HCT116 (cell line): Measurements from ENCODE around the gene ZNF84. TPM values are rescaled to one million over a fixed set of nuclear protein-coding genes. Genes with fewer than 3 reads are reported as not detected.

Source experiments
- ATAC-seq: fragments of 200-7000 bp; cut with Tn5 transposase; 2 replicates; pipeline ENCODE4 v1.9.1; 2020; ENCODE audit warnings: mild to moderate bottlenecking, moderate library complexity
- BruUV-seq: library from RNA; stranded (reverse); fragments of 400-500 nt; replicated peaks from 2 replicates; lab custom pipeline; 2021; lab: Mats Ljungman, UMichigan
- CTCF ChIA-PET: fragments of 300-600 bp; sonication (Branson Sonifier 250); formaldehyde crosslinking; loops from one replicate; lab custom pipeline; 2021; ENCODE audit warnings: antibody characterized with exemption; lab: Charles Lee
- POLR2A ChIA-PET: fragments of 300-600, 350-600 bp; sonication (Branson Sonifier 250); formaldehyde crosslinking; loops from one replicate; lab custom pipeline; 2021; ENCODE audit warnings: antibody characterized with exemption; lab: Charles Lee
- RAD21 ChIA-PET, 2 experiments: fragments of 300-600 bp; sonication (Branson Sonifier 250); formaldehyde crosslinking; loops; one replicate each; lab custom pipeline; 2023; ENCODE audit warnings: low total read pairs in 2 of 2; ENCODE audit not compliant: uncharacterized antibody in 2 of 2, unreplicated experiment in 2 of 2, low non-redundant PET in 1 of 2; lab: Charles Lee
- DNase-seq: peaks from one replicate; pipeline ENCODE4 v3.0.0-alpha.2; 2010; ENCODE audit warnings: low read depth, low spot score
- H2AFZ ChIP-seq: fragments of 200-600 bp; shearing (Covaris generic), sonication (generic); 2 replicates; pipeline ENCODE4 v1.6.1; 2017; ENCODE audit warnings: low read depth, mixed run types, mixed read lengths, antibody characterized with exemption, low read length; ENCODE audit not compliant: poor library complexity, severe bottlenecking
- H3K27ac ChIP-seq: 2 replicates; pipeline ENCODE4 v1.5.1; 2012; ENCODE audit warnings: low read depth, low read length
- H3K27me3 ChIP-seq: fragments of 200-600 bp; sonication (generic); 2 replicates; pipeline ENCODE4 v1.6.1; 2016; ENCODE audit warnings: mixed run types, low read length, mixed read lengths; ENCODE audit not compliant: insufficient read depth
- H3K36me3 ChIP-seq, 2 experiments: fragments of 200-500 bp in 1 of 2; fragments of 200-600 bp in 1 of 2; sonication (Bioruptor generic) in 1 of 2; sonication (generic) in 1 of 2; 2 replicates each; pipeline versions ENCODE4 v1.5.1 to v1.6.1; 2014 to 2016; ENCODE audit warnings: low read length in 2 of 2, inconsistent platforms in 1 of 2, mixed read lengths in 1 of 2, mixed run types in 1 of 2; ENCODE audit not compliant: insufficient read depth in 2 of 2, control insufficient read depth in 1 of 2
- H3K4me1 ChIP-seq, 2 experiments: fragments of 200-600 bp in 1 of 2; sonication (generic) in 1 of 2; 2 replicates each; pipeline versions ENCODE4 v1.5.1 to v1.6.1; 2012 to 2017; ENCODE audit warnings: low read length in 2 of 2, inconsistent platforms in 1 of 2, mild to moderate bottlenecking in 1 of 2, mixed read lengths in 1 of 2, mixed run types in 1 of 2, moderate library complexity in 1 of 2; ENCODE audit not compliant: insufficient read depth in 2 of 2, control insufficient read depth in 1 of 2
- H3K4me2 ChIP-seq: fragments of 200-600 bp; sonication (generic); 2 replicates; pipeline ENCODE4 v1.6.1; 2017; ENCODE audit warnings: mixed run types, low read length, mixed read lengths
- H3K4me3 ChIP-seq, 2 experiments: fragments of 200-600 bp in 1 of 2; sonication (generic) in 1 of 2; replicated peaks in 1 of 2; 2 replicates each; pipeline ENCODE4 v1.5.1; 2011 to 2016; ENCODE audit warnings: low read length in 2 of 2, control low read depth in 1 of 2, low read depth in 1 of 2, mild to moderate bottlenecking in 1 of 2, mixed read lengths in 1 of 2, mixed run types in 1 of 2
- H3K79me2 ChIP-seq: fragments of 200-600 bp; sonication (generic); 2 replicates; pipeline ENCODE4 v1.6.1; 2017; ENCODE audit warnings: mild to moderate bottlenecking, mixed run types, low read length, moderate library complexity, mixed read lengths; ENCODE audit not compliant: insufficient read depth
- H3K9ac ChIP-seq: fragments of 200-600 bp; sonication (generic); 2 replicates; pipeline ENCODE4 v1.6.1; 2016; ENCODE audit warnings: low read length, mixed read lengths
- H3K9me2 ChIP-seq: fragments of 200-600 bp; sonication (generic), shearing (Covaris generic); 2 replicates; pipeline ENCODE4 v1.6.1; 2017; ENCODE audit warnings: mixed run types, mild to moderate bottlenecking, moderate library complexity; ENCODE audit not compliant: insufficient read depth
- H3K9me3 ChIP-seq, 2 experiments: fragments of 200-500 bp in 1 of 2; fragments of 200-600 bp in 1 of 2; sonication (Bioruptor generic) in 1 of 2; sonication (generic) in 1 of 2; 2 replicates each; pipeline ENCODE4 v1.6.1; 2014 to 2017; ENCODE audit warnings: low read length in 2 of 2, mixed read lengths in 2 of 2, inconsistent platforms in 1 of 2, low read depth in 1 of 2, mild to moderate bottlenecking in 1 of 2, mixed run types in 1 of 2, moderate library complexity in 1 of 2; ENCODE audit not compliant: control insufficient read depth in 1 of 2, insufficient read depth in 1 of 2
- H4K20me1 ChIP-seq: fragments of 200-600 bp; sonication (generic), shearing (Covaris generic); 2 replicates; pipeline ENCODE4 v1.6.1; 2017; ENCODE audit warnings: mixed run types, mild to moderate bottlenecking, moderate library complexity; ENCODE audit not compliant: insufficient read depth
- CBX3 ChIP-seq: IDR thresholded peaks from 2 replicates; pipeline ENCODE4 v1.6.1; 2012; ENCODE audit warnings: low read depth
- CTCF ChIP-seq, 3 experiments: fragments of 200-600 bp in 1 of 3; sonication (generic) in 1 of 3; IDR thresholded peaks in 2 of 3; conservative IDR thresholded peaks in 1 of 3; 2 replicates each; pipeline ENCODE4 v1.5.1; 2012 to 2017; ENCODE audit warnings: low read depth in 2 of 3, low read length in 2 of 3, antibody characterized with exemption in 1 of 3, borderline replicate concordance in 1 of 3, control low read depth in 1 of 3, mild to moderate bottlenecking in 1 of 3, mixed read lengths in 1 of 3, mixed run types in 1 of 3, moderate library complexity in 1 of 3; ENCODE audit not compliant: insufficient read depth in 1 of 3
- EGR1 ChIP-seq: IDR thresholded peaks from 2 replicates; pipeline ENCODE4 v1.6.1; 2012; ENCODE audit warnings: low read depth
- EZH2 ChIP-seq: fragments of 200-600 bp; sonication (generic); IDR thresholded peaks from 2 replicates; pipeline ENCODE4 v1.6.1; 2017; ENCODE audit warnings: antibody characterized with exemption, mixed run types
- EZH2phosphoT487 ChIP-seq: fragments of 200-600 bp; IDR thresholded peaks from 2 replicates; pipeline ENCODE4 v1.6.1; 2018; ENCODE audit warnings: antibody characterized with exemption, borderline replicate concordance
- FOSL1 ChIP-seq: IDR thresholded peaks from 2 replicates; pipeline ENCODE4 v1.6.1; 2012; ENCODE audit warnings: low read depth
- JUND ChIP-seq: IDR thresholded peaks from 2 replicates; pipeline ENCODE4 v1.6.1; 2012
- POLR2A ChIP-seq: IDR thresholded peaks from 2 replicates; pipeline ENCODE4 v1.7.0; 2011; ENCODE audit warnings: borderline replicate concordance; ENCODE audit not compliant: insufficient read depth, insufficient read length; ENCODE audit errors: extremely low read depth
- POLR2AphosphoS5 ChIP-seq: IDR thresholded peaks from 2 replicates; pipeline ENCODE4 v1.6.1; 2011; ENCODE audit warnings: mild to moderate bottlenecking, low read depth, low read length, moderate library complexity
- SIN3A ChIP-seq: IDR thresholded peaks from 2 replicates; pipeline ENCODE4 v1.6.1; 2012; ENCODE audit warnings: low read depth
- SRF ChIP-seq: IDR thresholded peaks from 2 replicates; pipeline ENCODE4 v1.6.1; 2012; ENCODE audit warnings: low read depth
- TCF7L2 ChIP-seq: IDR thresholded peaks from 2 replicates; pipeline ENCODE4 v1.7.0; 2011; ENCODE audit warnings: borderline replicate concordance, inconsistent platforms; ENCODE audit not compliant: insufficient read depth, insufficient read length; ENCODE audit errors: extremely low read depth
- ZNF274 ChIP-seq: fragments of 200-500 bp; sonication (Bioruptor generic); IDR thresholded peaks from 2 replicates; pipeline ENCODE4 v1.6.1; 2014; ENCODE audit warnings: mild to moderate bottlenecking, low read depth, low read length, inconsistent platforms
- intact Hi-C: fragments of 100-400 bp; cut with micrococcal nuclease; formaldehyde crosslinking; loops from 2 replicates; pipeline ENCODE4 v1.10.0; 2022
- total RNA-seq: library from RNA; stranded (reverse); gene quantifications from one replicate; pipeline ENCODE4 v1.2.1, GENCODE V29; 2021; ENCODE audit not compliant: unreplicated experiment

ZNF84 gene
- total RNA-seq, 1 experiment from 2014 or later, result 9.8 TPM

GRCh38 chr12:133108150-133108549, 70.8 kb downstream of the ZNF84 start:
- no peak for DNase-seq
- intact Hi-C loops, result no loop called here
- CTCF ChIA-PET, result no interaction called here
- no peak overlapping the region for H3K9ac ChIP-seq
- no peak overlapping the region for H3K27ac ChIP-seq
- no peak for ATAC-seq
- H2AFZ ChIP-seq, result no peak overlapping the region
- H4K20me1 ChIP-seq, result no peaks in the 10 kb centered on the region
- H3K36me3 ChIP-seq, result no peaks in the 10 kb centered on the region
- H3K4me2 ChIP-seq, result no peak overlapping the region
- no peak for TF ChIP-seq SRF
- TF ChIP-seq CTCF (IDR thresholded peaks at IDR 0.05 in 2 of 3, conservative IDR thresholded peaks at IDR 0.05 in 1 of 3; ENCODE audit: borderline replicate concordance in 1 of 3, insufficient read depth in 1 of 3, low read depth in 2 of 3, low read length in 2 of 3), result no peak
- no peak for TF ChIP-seq ZNF274
- no peak for TF ChIP-seq JUND
- no peak for TF ChIP-seq CBX3
- no peak for TF ChIP-seq EZH2phosphoT487
- TF ChIP-seq POLR2A, result no peak
- TF ChIP-seq EGR1, result no peak
- TF ChIP-seq POLR2AphosphoS5, result no peak
- no peak for TF ChIP-seq TCF7L2
- no peak for TF ChIP-seq FOSL1
- TF ChIP-seq EZH2, result no peak
- no peak for TF ChIP-seq SIN3A
- TF ChIP-seq, all 23 proteins: peak for 0
- Histone ChIP-seq H3K4me1 (no peaks in the 10 kb centered on the region), H3K9me3 (peaks cover 34 to 50% of the 10 kb centered on the region in 2 experiments; a peak in 2 of 4 replicates), H3K79me2 (no peaks in the 10 kb centered on the region), H3K9me2 (no peaks in the 10 kb centered on the region), H3K27me3 (no peaks in the 10 kb centered on the region), H3K4me3 (no peak overlapping the region)
- POLR2A ChIA-PET, result no interaction called here
- BruUV-seq, result no TSS peak
- RAD21 ChIA-PET, result no interaction called here

Other genes with a start within 250 kb of the ZNF84 start
- 35.1 TPM for gene GOLGA3, start 208.6 kb upstream of the ZNF84 start, total RNA-seq
- gene CHFR, start 149.9 kb upstream of the ZNF84 start, total RNA-seq, result 0.39 TPM
- 0.02 TPM for gene ZNF605, start 81.2 kb upstream of the ZNF84 start, total RNA-seq
- gene ZNF26, start 51.1 kb upstream of the ZNF84 start, total RNA-seq, result 4.4 TPM
- not detected for gene ZNF140, start 43.4 kb downstream of the ZNF84 start, total RNA-seq
- gene ZNF891, start 92.8 kb downstream of the ZNF84 start, total RNA-seq, result 0.02 TPM
- gene ZNF10, start 93.1 kb downstream of the ZNF84 start, total RNA-seq, result not detected
- 12.2 TPM for gene ZNF268, start 144.0 kb downstream of the ZNF84 start, total RNA-seq
- gene ANHX, start 198.4 kb downstream of the ZNF84 start, total RNA-seq, result not detected